ENCODE data around the gene NCOA1. TPM values are rescaled to one million over a fixed set of nuclear protein-coding genes. Genes with fewer than 3 reads are reported as not detected.

Gene NCOA1
- total RNA-seq, 2 experiments from 2014 or later = 6.1 to 12.1 TPM

GRCh38 chr2:24754985-24755705, 264.1 kb downstream of the NCOA1 start:
- no peaks in the 10 kb centered on the region for H3K4me1 ChIP-seq (ENCODE audit: insufficient read depth, low read length, poor library complexity, severe bottlenecking)
- H3K79me2 ChIP-seq (ENCODE audit: insufficient read depth, low read depth, low read length) = no peaks in the 10 kb centered on the region
- CTCF ChIA-PET (ENCODE audit: unreplicated experiment) = no interaction called here
- no peak overlapping the region for H3K4me2 ChIP-seq (ENCODE audit: low read length)
- H3K36me3 ChIP-seq (ENCODE audit: insufficient read depth, low read length) = peaks cover 8% of the 10 kb centered on the region; the same call in 1 of the 2 replicates
- no peak overlapping the region for H2AFZ ChIP-seq (ENCODE audit: low read length)
- POLR2A ChIA-PET = interaction anchor here (0.6 to 1.0 kb wide), 3 partner anchors 24 to 975 kb away, joined by 3 read pairs; no protein-coding TSS in a partner anchor
- H3K4me3 ChIP-seq (ENCODE audit: low read depth, low read length, poor library complexity, severe bottlenecking) = no peak overlapping the region
- H4K20me1 ChIP-seq (ENCODE audit: insufficient read depth, low read length) = no peaks in the 10 kb centered on the region
- intact Hi-C loops (cut with micrococcal nuclease; ENCODE audit: unreplicated experiment) = no loop called here
- no peak for DNase-seq (ENCODE audit: low spot score)
- no TSS peak for BruUV-seq (replicated peaks)
- TF ChIP-seq CTCF (conservative IDR thresholded peaks at IDR 0.05; ENCODE audit: low read length) = no peak
- TF ChIP-seq EZH2phosphoT487 (IDR thresholded peaks at IDR 0.05; ENCODE audit: borderline replicate concordance, low read depth, low read length) = no peak
- no peaks in the 10 kb centered on the region for H3K9me2 ChIP-seq (ENCODE audit: insufficient read depth, low read length)
- H3K9me3 ChIP-seq (ENCODE audit: low read length) = no peaks in the 10 kb centered on the region
- no peak overlapping the region for H3K27ac ChIP-seq (ENCODE audit: low read depth, low read length, poor library complexity, severe bottlenecking)

- Histone ChIP-seq H3K4me1 (ENCODE audit: insufficient read depth, low read length, poor library complexity, severe bottlenecking) (no peaks in the 10 kb centered on the region), H3K36me3 (ENCODE audit: insufficient read depth, low read length) (peaks cover 8% of the 10 kb centered on the region; the same call in 1 of the 2 replicates), H3K4me3 (ENCODE audit: low read depth, low read length, poor library complexity, severe bottlenecking) (no peak overlapping the region), H3K79me2 (ENCODE audit: insufficient read depth, low read depth, low read length) (no peaks in the 10 kb centered on the region), H3K9me2 (ENCODE audit: insufficient read depth, low read length) (no peaks in the 10 kb centered on the region), H2AFZ (ENCODE audit: low read length) (no peak overlapping the region), H3K9me3 (ENCODE audit: low read length) (no peaks in the 10 kb centered on the region), H3K27ac (ENCODE audit: low read depth, low read length, poor library complexity, severe bottlenecking) (no peak overlapping the region), H4K20me1 (ENCODE audit: insufficient read depth, low read length) (no peaks in the 10 kb centered on the region), H3K4me2 (ENCODE audit: low read length) (no peak overlapping the region)
- CTCF ChIA-PET (ENCODE audit: unreplicated experiment) = no interaction called here
- POLR2A ChIA-PET = no interaction called here
- intact Hi-C loops (cut with micrococcal nuclease; ENCODE audit: unreplicated experiment) = no loop called here
- no peak for DNase-seq (ENCODE audit: low spot score)
- TF ChIP-seq EZH2phosphoT487 (IDR thresholded peaks at IDR 0.05; ENCODE audit: borderline replicate concordance, low read depth, low read length) (no peak), CTCF (conservative IDR thresholded peaks at IDR 0.05; ENCODE audit: low read length) (no peak)
- no TSS peak for BruUV-seq (replicated peaks)
Observed at GRCh38 chr2:24756789-24757188, 265.7 kb downstream of the NCOA1 start.

- Histone ChIP-seq H3K27ac (ENCODE audit: low read depth, low read length, poor library complexity, severe bottlenecking) (no peak overlapping the region), H4K20me1 (ENCODE audit: insufficient read depth, low read length) (no peaks in the 10 kb centered on the region), H2AFZ (ENCODE audit: low read length) (no peak overlapping the region), H3K36me3 (ENCODE audit: insufficient read depth, low read length) (peaks cover 12% of the 10 kb centered on the region; the same call in 1 of the 2 replicates), H3K9me3 (ENCODE audit: low read length) (no peaks in the 10 kb centered on the region), H3K4me3 (ENCODE audit: low read depth, low read length, poor library complexity, severe bottlenecking) (no peak overlapping the region), H3K79me2 (ENCODE audit: insufficient read depth, low read depth, low read length) (no peaks in the 10 kb centered on the region), H3K4me1 (ENCODE audit: insufficient read depth, low read length, poor library complexity, severe bottlenecking) (no peaks in the 10 kb centered on the region), H3K4me2 (ENCODE audit: low read length) (no peak overlapping the region), H3K9me2 (ENCODE audit: insufficient read depth, low read length) (no peaks in the 10 kb centered on the region)
- DNase-seq (ENCODE audit: low spot score) = no peak
- BruUV-seq (replicated peaks) = no TSS peak
- CTCF ChIA-PET (ENCODE audit: unreplicated experiment) = interaction anchor here (0.6 kb wide), 1 partner anchor 48 kb away, joined by 3 read pairs; no protein-coding TSS in a partner anchor
- intact Hi-C loops (cut with micrococcal nuclease; ENCODE audit: unreplicated experiment) = no loop called here
- no peak for TF ChIP-seq CTCF (conservative IDR thresholded peaks at IDR 0.05; ENCODE audit: low read length)
- no peak for TF ChIP-seq EZH2phosphoT487 (IDR thresholded peaks at IDR 0.05; ENCODE audit: borderline replicate concordance, low read depth, low read length)
- POLR2A ChIA-PET = interaction anchor here (0.6 to 2.2 kb wide), 4 partner anchors 13 to 35 kb away, joined by 3 to 4 read pairs (median 4); no protein-coding TSS in a partner anchor
Observed at GRCh38 chr2:24761866-24762265, 270.8 kb downstream of the NCOA1 start.

All from OCI-LY7 (cell line).